ENCODE measurements around the gene OR2T4. TPM values are rescaled to one million over a fixed set of nuclear protein-coding genes. Genes with fewer than 3 reads are reported as not detected.

Gene OR2T4
- total and polyA plus RNA-seq, 2 of the 13 experiments (the other 11 are each of a cell fraction or from before 2014, with no cell fraction given): not detected

GRCh38 chr1:248406721-248407692 lies 45.5 kb downstream of the OR2T4 start:
- CTCF ChIA-PET (ENCODE audit: low intra/inter-chr PET ratio, low total read pairs): no interaction called here
- intact Hi-C loops (cut with micrococcal nuclease; ENCODE audit: unreplicated experiment) (no loop called here), in situ Hi-C loops (cut with HindIII; ENCODE audit: extremely low pct_ligation_motif_present, low pct_unique_long_range_greater_than_20kb) (no loop called here)

More at GRCh38 chr1:248406721-248407692, 45.5 kb downstream of the OR2T4 start:
- H3K9ac ChIP-seq (ENCODE audit: insufficient read depth, low read depth, low read length): no peak overlapping the region
- DNase-seq (ENCODE audit: low spot score) (no peak), FAIRE-seq (no peak), ATAC-seq (no peak)
- no TSS peak for BruUV-seq (replicated peaks)
- H2AFZ ChIP-seq (ENCODE audit: low read length): no peak overlapping the region
- H3K27me3 ChIP-seq (ENCODE audit: control insufficient read depth in 1 of 2, insufficient read depth in 2 of 2, low read length in 2 of 2): no peaks in the 10 kb centered on the region
- TF ChIP-seq ZNF792 (CRISPR knock-in tag; IDR thresholded peaks at IDR 0.05): no peak
- no peak for TF ChIP-seq TEAD2 (CRISPR knock-in tag; IDR thresholded peaks at IDR 0.05)
- no peak for TF ChIP-seq E2F2 (CRISPR knock-in tag; IDR thresholded peaks at IDR 0.05; ENCODE audit: borderline replicate concordance)
- TF ChIP-seq ZZZ3 (CRISPR knock-in tag; IDR thresholded peaks at IDR 0.05; ENCODE audit: borderline replicate concordance): no peak
- no peak for TF ChIP-seq ZNF678 (CRISPR knock-in tag; IDR thresholded peaks at IDR 0.05)
- no peak for TF ChIP-seq ZNF121 (CRISPR knock-in tag; IDR thresholded peaks at IDR 0.05)
- TF ChIP-seq ZIK1 (CRISPR knock-in tag; IDR thresholded peaks at IDR 0.05; ENCODE audit: borderline replicate concordance, low read depth): no peak
- TF ChIP-seq GATAD1 (CRISPR knock-in tag; IDR thresholded peaks at IDR 0.05): no peak
- no peak for TF ChIP-seq RBAK (CRISPR knock-in tag; IDR thresholded peaks at IDR 0.05)
- TF ChIP-seq ZNF746 (CRISPR knock-in tag; IDR thresholded peaks at IDR 0.05): no peak
- no peak for TF ChIP-seq ZNF674 (CRISPR knock-in tag; IDR thresholded peaks at IDR 0.05; ENCODE audit: low read depth)
- TF ChIP-seq ZNF546 (CRISPR knock-in tag; conservative IDR thresholded peaks at IDR 0.05): no peak
- no peak for TF ChIP-seq ZFYVE20 (CRISPR knock-in tag; IDR thresholded peaks at IDR 0.05; ENCODE audit: borderline replicate concordance, low read depth)
- TF ChIP-seq CC2D1A (CRISPR knock-in tag; IDR thresholded peaks at IDR 0.05): no peak
- TF ChIP-seq, protein P1, sequence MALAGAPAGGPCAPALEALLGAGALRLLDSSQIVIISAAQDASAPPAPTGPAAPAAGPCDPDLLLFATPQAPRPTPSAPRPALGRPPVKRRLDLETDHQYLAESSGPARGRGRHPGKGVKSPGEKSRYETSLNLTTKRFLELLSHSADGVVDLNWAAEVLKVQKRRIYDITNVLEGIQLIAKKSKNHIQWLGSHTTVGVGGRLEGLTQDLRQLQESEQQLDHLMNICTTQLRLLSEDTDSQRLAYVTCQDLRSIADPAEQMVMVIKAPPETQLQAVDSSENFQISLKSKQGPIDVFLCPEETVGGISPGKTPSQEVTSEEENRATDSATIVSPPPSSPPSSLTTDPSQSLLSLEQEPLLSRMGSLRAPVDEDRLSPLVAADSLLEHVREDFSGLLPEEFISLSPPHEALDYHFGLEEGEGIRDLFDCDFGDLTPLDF (CRISPR knock-in tag; IDR thresholded peaks at IDR 0.05): no peak
- TF ChIP-seq ZNF558 (CRISPR knock-in tag; IDR thresholded peaks at IDR 0.05; ENCODE audit: borderline replicate concordance): no peak
- no peak for TF ChIP-seq PITX1 (CRISPR knock-in tag; IDR thresholded peaks at IDR 0.05)
- no peaks in the 10 kb centered on the region for H3K36me3 ChIP-seq (replicated peaks in 1 of 2; ENCODE audit: control insufficient read depth in 1 of 2, insufficient read depth in 2 of 2, low read length in 2 of 2)
- no peak overlapping the region for H3K27ac ChIP-seq (ENCODE audit: extremely low read length, insufficient read depth, low read length)
- no peak overlapping the region for H3K4me3 ChIP-seq (replicated peaks in 1 of 3; ENCODE audit: insufficient read depth in 1 of 3, low read depth in 2 of 3, low read length in 3 of 3)
- WGBS (ENCODE audit: low lambda C conversion rate): 4% methylated on average over 8 of the region's 8 CpGs
- peaks cover 53% of the 10 kb centered on the region for H3K9me3 ChIP-seq (ENCODE audit: low read length)
- POLR2A ChIA-PET: no interaction called here
- H4K20me1 ChIP-seq (ENCODE audit: insufficient read depth, low read length): no peaks in the 10 kb centered on the region
- H3K79me2 ChIP-seq (ENCODE audit: insufficient read depth, low read length): no peaks in the 10 kb centered on the region
- H3K4me1 ChIP-seq (ENCODE audit: insufficient read depth, low read length): no peaks in the 10 kb centered on the region
- H3K4me2 ChIP-seq (ENCODE audit: low read depth, low read length): no peak overlapping the region

All from HepG2 (cell line).